ENCODE results near the gene EVI5.
"Not testable (repeated sequence)": the region's sequence is repeated elsewhere in the genome, so short reads cannot be mapped to it uniquely, and the experiment has no call there.

- TF ChIP-seq CTCF, POLR2AphosphoS5, POLR2A (IDR thresholded peaks at IDR 0.05): not testable (repeated sequence)
Measured at GRCh38 chr1:92721157-92721556, 63.8 kb downstream of the EVI5 start.

All from gastroesophageal sphincter (tissue), 3 donors.